Nephron progenitor cell (in vitro differentiated cells): ENCODE data around the gene ALG6.
A peak's percentile ranks its signal among the peaks of the same experiment; 100 is the strongest.

Experiments
- DNase-seq: peaks from one replicate; pipeline ENCODE4 v3.0.0; 2021
- H3K27ac Mint-ChIP-seq: 2 replicates; pipeline ENCODE4 v1.8.0; 2021; ENCODE audit warnings: mild to moderate bottlenecking, moderate library complexity, mixed read lengths
- H3K27me3 Mint-ChIP-seq: 2 replicates; pipeline ENCODE4 v1.8.0; 2021; ENCODE audit warnings: mild to moderate bottlenecking, low read depth, mixed read lengths; ENCODE audit not compliant: poor library complexity
- H3K36me3 Mint-ChIP-seq: 2 replicates; pipeline ENCODE4 v1.8.0; 2021; ENCODE audit warnings: low read depth, mixed read lengths
- H3K4me1 Mint-ChIP-seq: 2 replicates; pipeline ENCODE4 v1.8.0; 2021; ENCODE audit warnings: mixed read lengths
- H3K4me3 Mint-ChIP-seq: 2 replicates; pipeline ENCODE4 v1.8.0; 2021; ENCODE audit warnings: mild to moderate bottlenecking, moderate library complexity, mixed read lengths
- H3K9me3 Mint-ChIP-seq: 2 replicates; pipeline ENCODE4 v1.8.0; 2021; ENCODE audit warnings: mild to moderate bottlenecking, moderate library complexity, mixed read lengths
- CTCF ChIP-seq: fragments of 200-600 bp; sonication (generic); IDR thresholded peaks from 2 replicates; pipeline ENCODE4 v1.5.0; 2021; ENCODE audit warnings: antibody characterized with exemption

ALG6 gene

GRCh38 chr1:63321066-63321784 lies 46.2 kb upstream of the ALG6 start:
- peak; percentile 33 for DNase-seq
- Mint-ChIP-seq H3K36me3 (no peaks in the 10 kb centered on the region), H3K4me1 (peaks cover 19% of the 10 kb centered on the region), H3K9me3 (peaks cover 14% of the 10 kb centered on the region), H3K4me3 (peak overlapping the region; percentile 74), H3K27me3 (peaks cover 95% of the 10 kb centered on the region), H3K27ac (no peak overlapping the region)
- no peak for TF ChIP-seq CTCF

- no peak for DNase-seq
Observed at GRCh38 chr1:63321785-63322113, 45.7 kb upstream of the ALG6 start.

GRCh38 chr1:63322114-63322943 lies 45.1 kb upstream of the ALG6 start, which contains the start of gene FOXD3:
FOXD3 (plus strand) TSS chr1:63322567; CDS start chr1:63323059, 492 bp downstream.
- Mint-ChIP-seq H3K27me3 (peaks cover 95% of the 10 kb centered on the region), H3K4me3 (peak within 1 kb of the TSS; percentile 77), H3K27ac (no peak within 1 kb of the TSS), H3K36me3 (no peaks in the 10 kb centered on the region), H3K4me1 (peaks cover 25% of the 10 kb centered on the region), H3K9me3 (peaks cover 13% of the 10 kb centered on the region)
- DNase-seq, result peak; percentile 76
- no peak for TF ChIP-seq CTCF

More at GRCh38 chr1:63321785-63322113, 45.7 kb upstream of the ALG6 start:
- H3K4me1 Mint-ChIP-seq, result peaks cover 24% of the 10 kb centered on the region
- peaks cover 13% of the 10 kb centered on the region for H3K9me3 Mint-ChIP-seq
- no peaks in the 10 kb centered on the region for H3K36me3 Mint-ChIP-seq
- TF ChIP-seq CTCF, result no peak
- H3K4me3 Mint-ChIP-seq, result peak overlapping the region; percentile 74
- H3K27ac Mint-ChIP-seq, result no peak overlapping the region
- peaks cover 95% of the 10 kb centered on the region for H3K27me3 Mint-ChIP-seq

- Mint-ChIP-seq H3K27ac (no peak overlapping the region), H3K27me3 (peaks cover 95% of the 10 kb centered on the region), H3K4me3 (peak overlapping the region; percentile 77), H3K36me3 (no peaks in the 10 kb centered on the region), H3K9me3 (peaks cover 11% of the 10 kb centered on the region), H3K4me1 (peaks cover 19% of the 10 kb centered on the region)
- no peak for TF ChIP-seq CTCF
- peak; percentile 46 for DNase-seq
Observed at GRCh38 chr1:63322944-63323864, 44.2 kb upstream of the ALG6 start.

- TF ChIP-seq CTCF, result no peak
- Mint-ChIP-seq H3K4me1 (peaks cover 18% of the 10 kb centered on the region), H3K27ac (no peak overlapping the region), H3K36me3 (no peaks in the 10 kb centered on the region), H3K27me3 (peaks cover 95% of the 10 kb centered on the region), H3K4me3 (peak overlapping the region; percentile 64), H3K9me3 (peaks cover 4% of the 10 kb centered on the region)
- DNase-seq, result peak; percentile 50
Observed at GRCh38 chr1:63323865-63324778, 43.3 kb upstream of the ALG6 start.
